Measurements from ENCODE around the gene VAC14. TPM values are rescaled to one million over a fixed set of nuclear protein-coding genes. Genes with fewer than 3 reads are reported as not detected.

Gene VAC14
- total and polyA plus RNA-seq, 2 experiments from 2014 or later: 62.8 to 63.9 TPM

GRCh38 chr16:70720425-70721201, 80.3 kb downstream of the VAC14 start:
- peak overlapping the region; percentile 21 for H3K27ac ChIP-seq

GRCh38 chr16:70717065-70717464, 83.9 kb downstream of the VAC14 start:
- TF ChIP-seq CTCF (IDR thresholded peaks at IDR 0.05; ENCODE audit: low read depth, low read length): no peak
- Histone ChIP-seq H3K4me3 (no peak overlapping the region), H3K27ac (no peak overlapping the region), H3K36me3 (no peaks in the 10 kb centered on the region), H3K4me1 (ENCODE audit: low read depth) (peaks cover 46% of the 10 kb centered on the region), H3K9me3 (ENCODE audit: low read depth) (no peaks in the 10 kb centered on the region), H3K27me3 (no peaks in the 10 kb centered on the region)
- no peak for DNase-seq (ENCODE audit: low read depth in 1 of 2, low spot score in 1 of 2)

More at GRCh38 chr16:70720425-70721201, 80.3 kb downstream of the VAC14 start:
- DNase-seq (ENCODE audit: low read depth in 1 of 2, low spot score in 1 of 2): no peak
- TF ChIP-seq CTCF (IDR thresholded peaks at IDR 0.05; ENCODE audit: low read depth, low read length): no peak
- Histone ChIP-seq H3K9me3 (ENCODE audit: low read depth) (no peaks in the 10 kb centered on the region), H3K36me3 (no peaks in the 10 kb centered on the region), H3K4me3 (no peak overlapping the region), H3K4me1 (ENCODE audit: low read depth) (peaks cover 24% of the 10 kb centered on the region), H3K27me3 (no peaks in the 10 kb centered on the region)

GRCh38 chr16:70715860-70716357, 85.0 kb downstream of the VAC14 start:
- H3K4me1 ChIP-seq (ENCODE audit: low read depth): peaks cover 58% of the 10 kb centered on the region
- DNase-seq (ENCODE audit: low read depth in 1 of 2, low spot score in 1 of 2): peak in 1 of 2 donors; percentile 86
- no peaks in the 10 kb centered on the region for H3K27me3 ChIP-seq
- no peaks in the 10 kb centered on the region for H3K9me3 ChIP-seq (ENCODE audit: low read depth)
- no peak overlapping the region for H3K4me3 ChIP-seq
- peak overlapping the region; percentile 87 for H3K27ac ChIP-seq
- TF ChIP-seq CTCF (IDR thresholded peaks at IDR 0.05; ENCODE audit: low read depth, low read length): no peak
- H3K36me3 ChIP-seq: no peaks in the 10 kb centered on the region

- no peak for TF ChIP-seq CTCF (IDR thresholded peaks at IDR 0.05; ENCODE audit: low read depth, low read length)
- Histone ChIP-seq H3K27ac (peak overlapping the region; percentile 87), H3K36me3 (no peaks in the 10 kb centered on the region), H3K4me1 (ENCODE audit: low read depth) (peaks cover 57% of the 10 kb centered on the region), H3K27me3 (no peaks in the 10 kb centered on the region), H3K4me3 (no peak overlapping the region), H3K9me3 (ENCODE audit: low read depth) (no peaks in the 10 kb centered on the region)
- peak in 1 of 2 donors; percentile 96 for DNase-seq (ENCODE audit: low read depth in 1 of 2, low spot score in 1 of 2)
These were observed 85.7 kb downstream of the VAC14 start for GRCh38 chr16:70715055-70715858.

- Histone ChIP-seq H3K27me3 (no peaks in the 10 kb centered on the region), H3K36me3 (no peaks in the 10 kb centered on the region), H3K27ac (peak overlapping the region; percentile 87), H3K9me3 (ENCODE audit: low read depth) (no peaks in the 10 kb centered on the region), H3K4me3 (no peak overlapping the region), H3K4me1 (ENCODE audit: low read depth) (peaks cover 57% of the 10 kb centered on the region)
- DNase-seq (ENCODE audit: low read depth in 1 of 2, low spot score in 1 of 2): no peak
- TF ChIP-seq CTCF (IDR thresholded peaks at IDR 0.05; ENCODE audit: low read depth, low read length): no peak
These were observed 86.3 kb downstream of the VAC14 start for GRCh38 chr16:70714581-70715054.

Measured in cardiac muscle cell (in vitro differentiated cells and primary cell).